Upper lobe of left lung (tissue), 4 donors: Measurements from ENCODE around the gene ALPG.
"Not testable (repeated sequence)": the region's sequence is repeated elsewhere in the genome, so short reads cannot be mapped to it uniquely, and the experiment has no call there.

Experiments used
- CTCF ChIP-seq, 6 experiments: fragments of 450-650 bp in 4 of 6; fragments of 200-600 bp in 2 of 6; sonication (generic) in 2 of 6; IDR thresholded peaks; one replicate each; pipeline ENCODE4 v1.5.1; 2016 to 2019; ENCODE audit warnings: antibody characterized with exemption in 6 of 6
- POLR2A ChIP-seq, 4 donors: fragments of 450-650 bp; IDR thresholded peaks; one replicate each; pipeline ENCODE4 v1.5.1; 2016 to 2017; ENCODE audit warnings: antibody characterized with exemption in 4 of 4, mild to moderate bottlenecking in 2 of 4
- POLR2AphosphoS5 ChIP-seq, 2 donors: sonication (generic); formaldehyde crosslinking; IDR thresholded peaks; one replicate each; pipeline ENCODE4 v1.5.1; 2017; ENCODE audit warnings: antibody characterized with exemption in 2 of 2

GRCh38 chr2:232370007-232370406 is 36.6 kb upstream of the ALPG start:
- TF ChIP-seq CTCF, POLR2A, POLR2AphosphoS5 (IDR thresholded peaks at IDR 0.05): not testable (repeated sequence)
